ENCODE data around the gene KLHDC10. TPM values are rescaled to one million over a fixed set of nuclear protein-coding genes. Genes with fewer than 3 reads are reported as not detected.
A peak's percentile ranks its signal among the peaks of the same experiment; 100 is the strongest.
"Not testable (repeated sequence)": the region's sequence is repeated elsewhere in the genome, so short reads cannot be mapped to it uniquely, and the experiment has no call there.

Gene KLHDC10
- total and polyA plus RNA-seq, 2 experiments from 2014 or later, result 3.4 to 18.2 TPM

- H3K4me1 ChIP-seq (ENCODE audit: insufficient read depth), result no peaks in the 10 kb centered on the region
- no peaks in the 10 kb centered on the region for H3K9me3 ChIP-seq (ENCODE audit: low read depth)
- TF ChIP-seq EZH2 (IDR thresholded peaks at IDR 0.05; ENCODE audit: insufficient read depth, poor library complexity, severe bottlenecking) (no peak), EZH2phosphoT487 (IDR thresholded peaks at IDR 0.05; ENCODE audit: insufficient read depth, low read depth) (no peak)
- H3F3A ChIP-seq (ENCODE audit: insufficient read depth), result no peaks in the 10 kb centered on the region
- H3K4me2 ChIP-seq (ENCODE audit: unreplicated experiment), result no peak overlapping the region
- in situ Hi-C loops (cut with MboI), result no loop called here
- no peak overlapping the region for H2AFZ ChIP-seq
- peaks cover 10% of the 10 kb centered on the region for H3K36me3 ChIP-seq (ENCODE audit: low read depth)
- peaks cover 40% of the 10 kb centered on the region for H3K79me2 ChIP-seq (ENCODE audit: insufficient read depth)
- H3K27me3 ChIP-seq (replicated peaks; ENCODE audit: insufficient read depth), result no peaks in the 10 kb centered on the region
- H4K20me1 ChIP-seq (ENCODE audit: insufficient read depth), result no peaks in the 10 kb centered on the region
- H3K9me2 ChIP-seq (ENCODE audit: insufficient read depth), result no peaks in the 10 kb centered on the region
- no peak for DNase-seq
- no peak overlapping the region for H3K4me3 ChIP-seq
- H3K27ac ChIP-seq, result no peak overlapping the region
- 69 to 70% methylated on average over 4 of the region's 4 CpGs for WGBS, 2 experiments (ENCODE audit: low coverage in 1 of 2, low lambda C conversion rate in 2 of 2, missing lambda C conversion rate in 2 of 2)
- no peak overlapping the region for H3K9ac ChIP-seq
These were observed 21.4 kb upstream of the KLHDC10 start for GRCh38 chr7:130048906-130049305.

- peaks cover 35% of the 10 kb centered on the region for H3K79me2 ChIP-seq (ENCODE audit: insufficient read depth)
- H3K9ac ChIP-seq; H3K27ac ChIP-seq; H3K36me3 ChIP-seq (ENCODE audit: low read depth); H4K20me1 ChIP-seq (ENCODE audit: insufficient read depth); H3K9me3 ChIP-seq (ENCODE audit: low read depth); H3K4me3 ChIP-seq; H3K4me1 ChIP-seq (ENCODE audit: insufficient read depth); DNase-seq; H3F3A ChIP-seq (ENCODE audit: insufficient read depth); H2AFZ ChIP-seq; H3K9me2 ChIP-seq (ENCODE audit: insufficient read depth); H3K27me3 ChIP-seq (replicated peaks; ENCODE audit: insufficient read depth); H3K4me2 ChIP-seq (ENCODE audit: unreplicated experiment): not testable (repeated sequence)
- in situ Hi-C loops (cut with MboI), result loop anchor here (25.0 kb wide), 1 partner anchor 710 kb away; no protein-coding TSS in a partner anchor
- WGBS, 2 experiments (ENCODE audit: low coverage in 1 of 2, low lambda C conversion rate in 2 of 2, missing lambda C conversion rate in 2 of 2), result 97 to 98% methylated on average over 12 to 15 of the region's 15 CpGs
These were observed 18.1 kb upstream of the KLHDC10 start for GRCh38 chr7:130052250-130052649.

- H3F3A ChIP-seq (ENCODE audit: insufficient read depth); H3K9me2 ChIP-seq (ENCODE audit: insufficient read depth); H3K9me3 ChIP-seq (ENCODE audit: low read depth); H3K4me2 ChIP-seq (ENCODE audit: unreplicated experiment); DNase-seq; H3K27me3 ChIP-seq (replicated peaks; ENCODE audit: insufficient read depth); H3K27ac ChIP-seq; H3K36me3 ChIP-seq (ENCODE audit: low read depth); H3K4me3 ChIP-seq; H3K79me2 ChIP-seq (ENCODE audit: insufficient read depth); H3K9ac ChIP-seq; H4K20me1 ChIP-seq (ENCODE audit: insufficient read depth); H2AFZ ChIP-seq; H3K4me1 ChIP-seq (ENCODE audit: insufficient read depth): not testable (repeated sequence)
- WGBS, 2 experiments (ENCODE audit: low coverage in 1 of 2, low lambda C conversion rate in 2 of 2, missing lambda C conversion rate in 2 of 2), result 92% methylated on average over 8 of the region's 8 CpGs
- in situ Hi-C loops (cut with MboI), result loop anchor here (25.0 kb wide), 1 partner anchor 707 kb away; no protein-coding TSS in a partner anchor
These were observed 15.1 kb upstream of the KLHDC10 start for GRCh38 chr7:130055198-130055597.

- no peaks in the 10 kb centered on the region for H4K20me1 ChIP-seq (ENCODE audit: insufficient read depth)
- no peak for DNase-seq
- H2AFZ ChIP-seq, result no peak overlapping the region
- no peaks in the 10 kb centered on the region for H3K36me3 ChIP-seq (ENCODE audit: low read depth)
- no peak overlapping the region for H3K4me3 ChIP-seq
- in situ Hi-C loops (cut with MboI), result loop anchor here (25.0 kb wide), 1 partner anchor 700 kb away; no protein-coding TSS in a partner anchor
- H3F3A ChIP-seq (ENCODE audit: insufficient read depth), result no peaks in the 10 kb centered on the region
- no peaks in the 10 kb centered on the region for H3K27me3 ChIP-seq (replicated peaks; ENCODE audit: insufficient read depth)
- 48 to 53% methylated on average over 1 of the region's 1 CpG for WGBS, 2 experiments (ENCODE audit: low coverage in 1 of 2, low lambda C conversion rate in 2 of 2, missing lambda C conversion rate in 2 of 2)
- H3K9me2 ChIP-seq (ENCODE audit: insufficient read depth), result no peaks in the 10 kb centered on the region
- H3K4me1 ChIP-seq (ENCODE audit: insufficient read depth), result no peaks in the 10 kb centered on the region
- no peak overlapping the region for H3K9ac ChIP-seq
- no peaks in the 10 kb centered on the region for H3K9me3 ChIP-seq (ENCODE audit: low read depth)
- no peak overlapping the region for H3K27ac ChIP-seq
- H3K4me2 ChIP-seq (ENCODE audit: unreplicated experiment), result no peak overlapping the region
- no peaks in the 10 kb centered on the region for H3K79me2 ChIP-seq (ENCODE audit: insufficient read depth)
- TF ChIP-seq EZH2 (IDR thresholded peaks at IDR 0.05; ENCODE audit: insufficient read depth, poor library complexity, severe bottlenecking) (no peak), EZH2phosphoT487 (IDR thresholded peaks at IDR 0.05; ENCODE audit: insufficient read depth, low read depth) (no peak)
These were observed 8.1 kb upstream of the KLHDC10 start for GRCh38 chr7:130062246-130062645.

DNA sequence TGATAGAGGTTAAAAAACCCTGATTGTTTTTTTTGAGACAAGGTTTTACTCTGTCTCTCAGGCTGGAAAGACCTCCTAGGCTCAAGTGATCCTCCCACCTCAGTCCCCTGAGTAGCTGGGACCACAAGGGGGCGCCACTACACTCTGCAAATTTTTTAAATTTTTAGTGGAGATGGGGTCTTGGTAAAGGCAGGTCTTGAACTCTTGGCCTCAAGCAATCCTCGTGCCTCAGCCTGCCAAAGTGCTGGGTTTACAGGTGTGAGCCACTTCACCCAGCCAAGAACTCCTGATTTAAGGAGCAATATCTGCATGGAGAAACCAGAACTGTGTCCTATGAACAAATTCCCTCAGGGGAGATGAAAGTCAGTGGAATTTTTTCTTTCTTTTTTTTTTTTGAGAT, 7.3 kb upstream of the KLHDC10 start:
- in situ Hi-C loops (cut with MboI), result loop anchor here (25.0 kb wide), 1 partner anchor 699 kb away; no protein-coding TSS in a partner anchor
- TF ChIP-seq EZH2 (IDR thresholded peaks at IDR 0.05; ENCODE audit: insufficient read depth, poor library complexity, severe bottlenecking) (no peak), EZH2phosphoT487 (IDR thresholded peaks at IDR 0.05; ENCODE audit: insufficient read depth, low read depth) (no peak)
- Histone ChIP-seq H3K4me1 (ENCODE audit: insufficient read depth) (no peaks in the 10 kb centered on the region), H3K79me2 (ENCODE audit: insufficient read depth) (no peaks in the 10 kb centered on the region), H3K27ac (no peak overlapping the region), H3K9me3 (ENCODE audit: low read depth) (no peaks in the 10 kb centered on the region), H4K20me1 (ENCODE audit: insufficient read depth) (no peaks in the 10 kb centered on the region), H3K27me3 (replicated peaks; ENCODE audit: insufficient read depth) (no peaks in the 10 kb centered on the region), H3K9ac (no peak overlapping the region), H3K4me3 (no peak overlapping the region), H3K36me3 (ENCODE audit: low read depth) (no peaks in the 10 kb centered on the region), H3K9me2 (ENCODE audit: insufficient read depth) (no peaks in the 10 kb centered on the region), H3K4me2 (ENCODE audit: unreplicated experiment) (no peak overlapping the region), H2AFZ (no peak overlapping the region), H3F3A (ENCODE audit: insufficient read depth) (no peaks in the 10 kb centered on the region)
- 0% methylated on average over 2 of the region's 2 CpGs for WGBS, 2 experiments (ENCODE audit: low coverage in 1 of 2, low lambda C conversion rate in 2 of 2, missing lambda C conversion rate in 2 of 2)
- DNase-seq, result peak; percentile 63

GRCh38 chr7:130064580-130064926, 5.8 kb upstream of the KLHDC10 start:
- H3K79me2 ChIP-seq (ENCODE audit: insufficient read depth); H3K36me3 ChIP-seq (ENCODE audit: low read depth); H3K27me3 ChIP-seq (replicated peaks; ENCODE audit: insufficient read depth); H3K9me2 ChIP-seq (ENCODE audit: insufficient read depth); H3K4me1 ChIP-seq (ENCODE audit: insufficient read depth); H4K20me1 ChIP-seq (ENCODE audit: insufficient read depth); H3F3A ChIP-seq (ENCODE audit: insufficient read depth); DNase-seq; H3K4me3 ChIP-seq; H3K4me2 ChIP-seq (ENCODE audit: unreplicated experiment); H3K9me3 ChIP-seq (ENCODE audit: low read depth); H3K9ac ChIP-seq; H3K27ac ChIP-seq; H2AFZ ChIP-seq: not testable (repeated sequence)
- in situ Hi-C loops (cut with MboI), result loop anchor here (25.0 kb wide), 1 partner anchor 698 kb away; no protein-coding TSS in a partner anchor
- WGBS, 2 experiments (ENCODE audit: low coverage in 1 of 2, low lambda C conversion rate in 2 of 2, missing lambda C conversion rate in 2 of 2), result 72 to 83% methylated on average over 6 of the region's 6 CpGs
